H1 (cell line): ENCODE measurements around the gene BRD9.

Source experiments
- CHD7 ChIP-seq: fragments of 300-600 bp; sonication (generic); IDR thresholded peaks from 2 replicates; pipeline ENCODE4 v1.7.1; 2012; ENCODE audit warnings: low read length, moderate library complexity, mild to moderate bottlenecking, inconsistent platforms; ENCODE audit not compliant: insufficient replicate concordance
- CREB1 ChIP-seq: IDR thresholded peaks from 2 replicates; pipeline ENCODE4 v1.6.1; 2012; ENCODE audit warnings: inconsistent platforms
- EZH2 ChIP-seq: fragments of 200-600 bp; sonication (generic); IDR thresholded peaks from 2 replicates; pipeline ENCODE4 v1.7.1; 2012; ENCODE audit warnings: low read depth, mild to moderate bottlenecking, moderate library complexity, low read length, inconsistent platforms; ENCODE audit not compliant: severe bottlenecking
- HDAC6 ChIP-seq: IDR thresholded peaks from one replicate; pipeline ENCODE4 v1.7.1; 2012; ENCODE audit warnings: low read depth, mild to moderate bottlenecking, inconsistent platforms, low read length, moderate library complexity

GRCh38 chr5:854217-854616 is 38.4 kb downstream of the BRD9 start:
- no peak for TF ChIP-seq CHD7
- no peak for TF ChIP-seq CREB1
- no peak for TF ChIP-seq HDAC6
- TF ChIP-seq EZH2, result no peak
